K562 (cell line): ENCODE measurements around the gene CDC45. TPM values are rescaled to one million over a fixed set of nuclear protein-coding genes. Genes with fewer than 3 reads are reported as not detected.

ENCODE experiments used
- ARID4B ChIP-seq: sonication (generic); formaldehyde crosslinking; IDR thresholded peaks from 2 replicates; pipeline ENCODE4 v1.8.0; 2022; ENCODE audit warnings: mild to moderate bottlenecking, missing genetic modification reagents
- ATF7 ChIP-seq: fragments of 450-650 bp; IDR thresholded peaks from 2 replicates; pipeline ENCODE4 v1.7.1; 2014; ENCODE audit warnings: mild to moderate bottlenecking, moderate library complexity
- BRCA1 ChIP-seq, 2 experiments: fragments of 450-650 bp in 1 of 2; sonication (generic) in 1 of 2; formaldehyde crosslinking in 1 of 2; IDR thresholded peaks; 2 replicates each; pipeline versions ENCODE4 v1.5.0 to v1.6.1; 2017 to 2020; ENCODE audit warnings: mild to moderate bottlenecking in 1 of 2, missing genetic modification reagents in 1 of 2
- CREB3L1 ChIP-seq: fragments of 450-650 bp; IDR thresholded peaks from 2 replicates; pipeline ENCODE4 v1.6.1; 2014; ENCODE audit warnings: low read depth, mild to moderate bottlenecking, moderate library complexity, borderline replicate concordance
- FOXP1 ChIP-seq: sonication (generic); formaldehyde crosslinking; IDR thresholded peaks from 2 replicates; pipeline ENCODE4 v1.8.0; 2022; ENCODE audit warnings: mild to moderate bottlenecking, missing genetic modification reagents
- GATAD2A ChIP-seq: fragments of 450-650 bp; IDR thresholded peaks from 2 replicates; pipeline ENCODE4 v1.6.1; 2017
- HDAC1 ChIP-seq, 2 experiments: fragments of 450-650 bp; IDR thresholded peaks; 2 replicates each; pipeline ENCODE4 v1.6.1; 2016 to 2017; ENCODE audit warnings: inconsistent platforms in 1 of 2, mild to moderate bottlenecking in 1 of 2, moderate library complexity in 1 of 2
- HLTF ChIP-seq: fragments of 450-650 bp; IDR thresholded peaks from 2 replicates; pipeline ENCODE4 v1.6.1; 2016
- HNRNPK ChIP-seq: fragments of 200-400 bp; formaldehyde crosslinking; IDR thresholded peaks from one replicate; pipeline ENCODE4 v1.6.1; 2018; ENCODE audit warnings: mild to moderate bottlenecking, low read depth, low read length; ENCODE audit not compliant: poor library complexity, severe bottlenecking
- KLF13 ChIP-seq: fragments of 450-650 bp; IDR thresholded peaks from 2 replicates; pipeline ENCODE4 v1.6.1; 2016; ENCODE audit warnings: missing genetic modification characterization, low read depth, mild to moderate bottlenecking, missing compliant biosample characterization, moderate library complexity, borderline replicate concordance
- NCOA1 ChIP-seq: fragments of 450-650 bp; IDR thresholded peaks from 2 replicates; pipeline ENCODE4 v1.6.1; 2016; ENCODE audit warnings: low read depth
- NCOR1 ChIP-seq: fragments of 450-650 bp; IDR thresholded peaks from 2 replicates; pipeline ENCODE4 v1.6.1; 2016; ENCODE audit warnings: mild to moderate bottlenecking, moderate library complexity
- PTTG1 ChIP-seq: fragments of 450-650 bp; IDR thresholded peaks from 2 replicates; pipeline ENCODE4 v1.6.1; 2016; ENCODE audit warnings: low read depth, mild to moderate bottlenecking, missing genetic modification characterization, missing compliant biosample characterization
- ZNF224 ChIP-seq: sonication (generic); formaldehyde crosslinking; IDR thresholded peaks from 2 replicates; pipeline ENCODE4 v1.8.0; 2022; ENCODE audit warnings: mild to moderate bottlenecking, missing genetic modification reagents
- ZNF398 ChIP-seq: fragments of 250-450 bp; sonication (Bioruptor Pico); IDR thresholded peaks from 2 replicates; pipeline ENCODE4 v1.8.0; 2021; ENCODE audit warnings: moderate library complexity, mild to moderate bottlenecking, inconsistent platforms
- ZNF609 ChIP-seq: sonication (generic); formaldehyde crosslinking; IDR thresholded peaks from 2 replicates; pipeline ENCODE4 v1.8.1; 2023; ENCODE audit warnings: missing genetic modification reagents, mild to moderate bottlenecking, borderline replicate concordance
- polyA plus RNA-seq, 8 experiments: library from polyadenylated mRNA; depleted of rRNA in 4 of 8; stranded (reverse) in 5 of 8; unstranded in 3 of 8; fragments of >200 nt; fragmentation: Nextera tagmentation in 2 of 8; fragmentation: Illumina TruSeq in 1 of 8; extraction: Ambion mirVana in 2 of 8; extraction: Trizol in 1 of 8; gene quantifications; 2 replicates each; pipeline versions ENCODE4 v1.2.1 to v1.2.3, GENCODE V29; 2011 to 2014; ENCODE audit warnings: inconsistent platforms in 1 of 8, missing spikeins in 1 of 8
- total RNA-seq, 7 experiments: library from RNA; depleted of rRNA in 6 of 7; stranded (reverse); fragments of >200 nt in 6 of 7; fragmentation: Illumina TruSeq in 2 of 7; extraction: Trizol in 2 of 7; gene quantifications; 2 replicates each; pipeline versions ENCODE4 v1.2.1 to v1.2.3, GENCODE V29; 2011 to 2021; ENCODE audit warnings: low replicate concordance in 1 of 7

Gene CDC45
- total and polyA plus RNA-seq, 9 of the 15 experiments (the other 6 are each of a cell fraction or from before 2014, with no cell fraction given), result 251 to 580 (median 410) TPM

GRCh38 chr22:19431649-19432132 lies 48.0 kb upstream of the CDC45 start, which contains the start of gene HIRA (continued):
- TF ChIP-seq CREB3L1 (no peak), HNRNPK (no peak), BRCA1 (IDR thresholded peaks at IDR 0.05) (no peak), BRCA1 (CRISPR knock-in tag; IDR thresholded peaks at IDR 0.05) (no peak), HDAC1 (IDR thresholded peaks at IDR 0.05) (no peak), GATAD2A (no peak), ATF7 (no peak), PTTG1 (tag) (no peak), NCOR1 (no peak), ZNF609 (no peak), ZNF398 (no peak), ZNF224 (no peak), NCOA1 (no peak), ARID4B (no peak), FOXP1 (CRISPR knock-in tag) (no peak), HLTF (no peak), KLF13 (tag) (peak; percentile 89)
